PC-9 (cell line): Measurements from ENCODE around the gene TAS2R40.

Source experiments
- CTCF ChIP-seq: fragments of 200-600 bp; sonication (generic); conservative IDR thresholded peaks from 2 replicates; pipeline ENCODE4 v1.6.1; 2017; ENCODE audit warnings: mixed run types, antibody characterized with exemption, mild to moderate bottlenecking, moderate library complexity
- EZH2 ChIP-seq: fragments of 200-600 bp; sonication (generic); IDR thresholded peaks from 2 replicates; pipeline ENCODE4 v1.8.0; 2017; ENCODE audit warnings: antibody characterized with exemption, low read depth

DNA sequence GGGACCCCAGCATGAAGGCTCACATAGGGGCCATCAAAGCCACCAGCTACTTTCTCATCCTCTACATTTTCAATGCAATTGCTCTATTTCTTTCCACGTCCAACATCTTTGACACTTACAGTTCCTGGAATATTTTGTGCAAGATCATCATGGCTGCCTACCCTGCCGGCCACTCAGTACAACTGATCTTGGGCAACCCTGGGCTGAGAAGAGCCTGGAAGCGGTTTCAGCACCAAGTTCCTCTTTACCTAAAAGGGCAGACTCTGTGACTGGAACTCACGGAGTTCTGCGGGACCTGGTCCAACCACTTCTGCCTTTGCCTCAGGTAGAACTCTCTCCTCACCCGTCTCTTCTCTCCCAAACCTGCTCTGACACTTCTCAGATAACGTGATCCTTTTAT is 945 bp downstream of the TAS2R40 start:
- no peak for TF ChIP-seq CTCF
- TF ChIP-seq EZH2, result no peak
